Astrocyte of the cerebellum (primary cell): ENCODE data around the gene SPIB.

ENCODE experiments used
- DNase-seq: peaks from one replicate; pipeline ENCODE4 v3.0.0-alpha.2; 2011; ENCODE audit warnings: low read depth
- H3K4me3 ChIP-seq: 2 replicates; pipeline ENCODE4 v1.5.1; 2011; ENCODE audit warnings: mild to moderate bottlenecking, low read depth, low read length, moderate library complexity
- in situ Hi-C: cut with HindIII; loops from 2 replicates; pipeline ENCODE4 v1.10.0; 2017; ENCODE audit warnings: low sequenced_read_pairs
- TF ChIP-seq, protein P1 (sequence below): IDR thresholded peaks from 2 replicates; pipeline ENCODE4 v1.5.1; 2012; ENCODE audit warnings: low read length, low read depth, moderate library complexity, mild to moderate bottlenecking; ENCODE audit errors: missing control alignments

Gene SPIB

DNA sequence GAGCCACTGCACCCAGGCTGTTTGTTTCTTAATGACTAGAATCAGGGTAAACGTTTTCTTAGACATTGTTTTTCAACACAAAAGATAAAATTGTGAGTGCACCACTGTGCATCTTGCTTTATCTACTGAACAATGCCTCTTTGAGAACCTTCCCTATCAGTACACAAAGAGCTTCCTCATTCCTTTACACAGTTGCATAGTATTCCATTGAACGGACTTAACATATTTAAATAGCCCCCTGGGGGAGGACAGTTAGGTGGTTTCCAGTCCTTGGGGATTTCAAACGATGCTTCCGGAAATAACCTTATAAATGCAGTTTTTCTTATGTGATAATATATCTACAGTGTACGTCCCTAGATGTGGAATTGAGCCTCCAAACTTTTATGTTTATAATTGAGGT is 26.0 kb upstream of the SPIB start:
- H3K4me3 ChIP-seq = no peak overlapping the region
- TF ChIP-seq, protein P1, sequence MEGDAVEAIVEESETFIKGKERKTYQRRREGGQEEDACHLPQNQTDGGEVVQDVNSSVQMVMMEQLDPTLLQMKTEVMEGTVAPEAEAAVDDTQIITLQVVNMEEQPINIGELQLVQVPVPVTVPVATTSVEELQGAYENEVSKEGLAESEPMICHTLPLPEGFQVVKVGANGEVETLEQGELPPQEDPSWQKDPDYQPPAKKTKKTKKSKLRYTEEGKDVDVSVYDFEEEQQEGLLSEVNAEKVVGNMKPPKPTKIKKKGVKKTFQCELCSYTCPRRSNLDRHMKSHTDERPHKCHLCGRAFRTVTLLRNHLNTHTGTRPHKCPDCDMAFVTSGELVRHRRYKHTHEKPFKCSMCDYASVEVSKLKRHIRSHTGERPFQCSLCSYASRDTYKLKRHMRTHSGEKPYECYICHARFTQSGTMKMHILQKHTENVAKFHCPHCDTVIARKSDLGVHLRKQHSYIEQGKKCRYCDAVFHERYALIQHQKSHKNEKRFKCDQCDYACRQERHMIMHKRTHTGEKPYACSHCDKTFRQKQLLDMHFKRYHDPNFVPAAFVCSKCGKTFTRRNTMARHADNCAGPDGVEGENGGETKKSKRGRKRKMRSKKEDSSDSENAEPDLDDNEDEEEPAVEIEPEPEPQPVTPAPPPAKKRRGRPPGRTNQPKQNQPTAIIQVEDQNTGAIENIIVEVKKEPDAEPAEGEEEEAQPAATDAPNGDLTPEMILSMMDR = no peak
- in situ Hi-C loops = no loop called here
- no peak for DNase-seq

GRCh38 chr19:50393589-50393988 is 25.1 kb upstream of the SPIB start:
- no peak overlapping the region for H3K4me3 ChIP-seq
- in situ Hi-C loops = no loop called here
- TF ChIP-seq, protein P1 = no peak
- no peak for DNase-seq

DNA sequence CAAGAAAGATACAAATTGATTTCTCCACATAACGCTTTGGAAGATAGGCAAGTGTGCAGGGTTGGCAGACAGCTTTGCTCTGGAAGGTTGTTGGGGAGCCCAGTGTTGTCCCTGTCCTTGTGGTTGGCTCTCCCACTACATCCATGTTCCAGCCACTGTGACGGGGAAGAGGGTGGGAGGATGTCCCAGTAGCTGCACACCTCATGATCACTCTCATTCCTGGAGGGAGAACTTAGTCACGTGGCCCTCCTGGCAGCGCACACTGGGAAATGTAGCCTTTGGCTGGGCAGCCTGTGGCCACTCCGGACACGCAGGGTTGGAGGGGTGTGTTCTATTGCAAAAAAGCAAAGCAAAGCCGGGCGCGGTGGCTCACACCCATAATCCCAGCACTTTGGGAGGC is 24.7 kb upstream of the SPIB start:
- in situ Hi-C loops = no loop called here
- no peak overlapping the region for H3K4me3 ChIP-seq
- TF ChIP-seq, protein P1 = no peak
- no peak for DNase-seq

GRCh38 chr19:50398675-50399367 is 19.9 kb upstream of the SPIB start:
- in situ Hi-C loops = no loop called here
- TF ChIP-seq, protein P1 = no peak
- no peak for DNase-seq
- H3K4me3 ChIP-seq = no peak overlapping the region

DNA sequence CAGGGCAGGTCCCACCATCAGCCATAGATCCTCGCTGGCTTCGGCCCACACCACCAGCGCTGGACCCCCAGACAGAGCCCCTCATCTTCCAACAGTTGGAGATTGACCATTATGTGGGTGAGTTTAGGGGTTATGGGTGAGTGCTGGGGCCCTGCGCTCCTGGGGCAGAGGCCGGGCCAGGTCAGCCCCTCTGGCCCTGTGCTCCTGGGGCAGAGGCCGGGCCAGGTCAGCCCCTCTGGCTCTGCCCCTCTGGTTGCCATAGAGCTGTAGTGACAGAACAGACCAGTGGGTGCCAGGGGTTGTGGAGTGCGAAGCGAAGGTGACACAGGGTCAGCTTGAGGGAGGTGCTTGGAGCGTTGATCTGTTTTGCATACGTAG is 19.4 kb upstream of the SPIB start:
- no peak overlapping the region for H3K4me3 ChIP-seq
- TF ChIP-seq, protein P1 = no peak
- in situ Hi-C loops = no loop called here
- DNase-seq = no peak

DNA sequence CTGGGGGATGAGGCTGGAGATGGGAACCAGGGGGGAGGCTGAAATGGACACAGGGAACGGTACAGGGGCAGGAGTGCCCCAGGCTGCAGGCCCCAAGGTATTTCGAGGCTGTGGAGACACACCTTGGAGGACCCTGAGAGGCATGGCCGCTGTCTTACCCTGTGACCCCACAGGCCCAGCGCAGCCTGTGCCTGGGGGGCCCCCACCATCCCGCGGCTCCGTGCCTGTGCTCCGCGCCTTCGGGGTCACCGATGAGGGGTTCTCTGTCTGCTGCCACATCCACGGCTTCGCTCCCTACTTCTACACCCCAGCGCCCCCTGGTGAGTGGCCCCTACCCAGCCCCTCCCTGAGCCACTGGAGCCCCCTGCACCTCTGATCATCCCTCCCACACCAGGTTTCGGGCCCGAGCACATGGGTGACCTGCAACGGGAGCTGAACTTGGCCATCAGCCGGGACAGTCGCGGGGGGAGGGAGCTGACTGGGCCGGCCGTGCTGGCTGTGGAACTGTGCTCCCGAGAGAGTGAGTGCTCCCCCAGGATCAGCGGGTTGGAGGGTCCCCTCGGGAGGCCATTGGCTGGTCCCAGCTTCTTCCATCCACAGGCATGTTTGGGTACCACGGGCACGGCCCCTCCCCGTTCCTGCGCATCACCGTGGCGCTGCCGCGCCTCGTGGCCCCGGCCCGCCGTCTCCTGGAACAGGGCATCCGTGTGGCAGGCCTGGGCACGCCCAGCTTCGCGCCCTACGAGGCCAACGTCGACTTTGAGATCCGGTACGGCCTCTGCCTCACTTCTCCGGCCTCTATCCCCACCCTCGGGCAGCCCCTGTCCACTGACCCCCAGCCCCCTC is 16.9 kb upstream of the SPIB start:
- no peak for DNase-seq
- no peak overlapping the region for H3K4me3 ChIP-seq
- TF ChIP-seq, protein P1 = peak; percentile 3
- in situ Hi-C loops = no loop called here
